GM23338 (cell line): ENCODE data around the gene FBXW7.

Experiments
- CREB1 ChIP-seq: fragments of 250-450 bp; sonication (Bioruptor Pico); IDR thresholded peaks from 2 replicates; pipeline ENCODE4 v1.5.0; 2020; ENCODE audit warnings: low read depth, mild to moderate bottlenecking, moderate library complexity
- EZH2 ChIP-seq: fragments of 200-600 bp; sonication (generic); IDR thresholded peaks from one replicate; pipeline ENCODE4 v1.8.0; 2017; ENCODE audit warnings: antibody characterized with exemption, mild to moderate bottlenecking, low read depth; ENCODE audit not compliant: unreplicated experiment
- EZH2phosphoT487 ChIP-seq: fragments of 200-600 bp; sonication (generic); IDR thresholded peaks from one replicate; pipeline ENCODE4 v1.8.1; 2018; ENCODE audit warnings: antibody characterized with exemption; ENCODE audit not compliant: unreplicated experiment
- JUNB ChIP-seq: IDR thresholded peaks from one replicate; pipeline ENCODE4 v1.6.1; 2016; ENCODE audit warnings: antibody characterized with exemption; ENCODE audit not compliant: unreplicated experiment
- NANOG ChIP-seq: IDR thresholded peaks from 2 replicates; pipeline ENCODE4 v1.6.1; 2016; ENCODE audit warnings: antibody characterized with exemption, borderline replicate concordance
- POLR2AphosphoS5 ChIP-seq: IDR thresholded peaks from 2 replicates; pipeline ENCODE4 v1.6.1; 2016; ENCODE audit warnings: antibody characterized with exemption, low read depth
- STAT1 ChIP-seq: IDR thresholded peaks from one replicate; pipeline ENCODE4 v1.6.1; 2016; ENCODE audit warnings: antibody characterized with exemption; ENCODE audit not compliant: unreplicated experiment
- ZNF114 ChIP-seq: fragments of 250-450 bp; sonication (Bioruptor Pico); IDR thresholded peaks from 2 replicates; pipeline ENCODE4 v1.5.0; 2020; ENCODE audit warnings: mild to moderate bottlenecking, moderate library complexity
- ZNF331 ChIP-seq: fragments of 250-450 bp; sonication (Bioruptor Pico); IDR thresholded peaks from 2 replicates; pipeline ENCODE4 v1.5.0; 2020; ENCODE audit warnings: low read depth, mild to moderate bottlenecking, moderate library complexity
- TF ChIP-seq, protein P1 (sequence below), 2 experiments: fragments of 200-600 bp in 1 of 2; sonication (generic) in 1 of 2; conservative IDR thresholded peaks; 2 replicates each; pipeline versions ENCODE4 v1.5.1 to v1.6.1; 2016 to 2017; ENCODE audit warnings: antibody characterized with exemption in 2 of 2, low read depth in 2 of 2, mild to moderate bottlenecking in 2 of 2, moderate library complexity in 1 of 2
- TF ChIP-seq, protein P2 (sequence below): IDR thresholded peaks from one replicate; pipeline ENCODE4 v1.6.1; 2018; ENCODE audit warnings: antibody characterized with exemption; ENCODE audit not compliant: unreplicated experiment
- TF ChIP-seq, protein P3 (sequence below): fragments of 250-450 bp; sonication (Bioruptor Pico); IDR thresholded peaks from 2 replicates; pipeline ENCODE4 v1.5.0; 2020; ENCODE audit warnings: mild to moderate bottlenecking, moderate library complexity
- TF ChIP-seq, protein P4 (sequence below): IDR thresholded peaks from 2 replicates; pipeline ENCODE4 v1.6.1; 2016; ENCODE audit warnings: antibody characterized with exemption

DNA sequence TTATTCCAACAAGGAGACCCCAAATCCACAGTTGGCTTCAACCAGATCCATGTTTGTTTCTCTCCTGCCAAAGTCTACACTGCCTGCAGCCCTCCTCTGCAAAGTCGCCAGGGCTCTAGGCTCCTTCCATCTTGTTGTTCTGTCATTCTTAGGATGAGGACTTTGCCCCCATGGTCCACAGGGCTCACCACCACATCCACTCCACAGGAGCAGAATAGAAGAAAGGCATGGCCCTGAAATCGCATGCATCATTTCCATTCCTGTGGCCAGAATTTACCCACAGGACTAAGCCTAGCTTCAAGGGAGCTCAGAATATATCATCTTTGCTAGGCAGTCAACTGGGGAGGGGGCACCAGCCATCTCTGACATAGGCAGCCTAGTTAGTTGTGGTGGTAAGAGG lies 254.7 kb downstream of the FBXW7 start:
- no peak for TF ChIP-seq POLR2AphosphoS5
- TF ChIP-seq, protein P1, sequence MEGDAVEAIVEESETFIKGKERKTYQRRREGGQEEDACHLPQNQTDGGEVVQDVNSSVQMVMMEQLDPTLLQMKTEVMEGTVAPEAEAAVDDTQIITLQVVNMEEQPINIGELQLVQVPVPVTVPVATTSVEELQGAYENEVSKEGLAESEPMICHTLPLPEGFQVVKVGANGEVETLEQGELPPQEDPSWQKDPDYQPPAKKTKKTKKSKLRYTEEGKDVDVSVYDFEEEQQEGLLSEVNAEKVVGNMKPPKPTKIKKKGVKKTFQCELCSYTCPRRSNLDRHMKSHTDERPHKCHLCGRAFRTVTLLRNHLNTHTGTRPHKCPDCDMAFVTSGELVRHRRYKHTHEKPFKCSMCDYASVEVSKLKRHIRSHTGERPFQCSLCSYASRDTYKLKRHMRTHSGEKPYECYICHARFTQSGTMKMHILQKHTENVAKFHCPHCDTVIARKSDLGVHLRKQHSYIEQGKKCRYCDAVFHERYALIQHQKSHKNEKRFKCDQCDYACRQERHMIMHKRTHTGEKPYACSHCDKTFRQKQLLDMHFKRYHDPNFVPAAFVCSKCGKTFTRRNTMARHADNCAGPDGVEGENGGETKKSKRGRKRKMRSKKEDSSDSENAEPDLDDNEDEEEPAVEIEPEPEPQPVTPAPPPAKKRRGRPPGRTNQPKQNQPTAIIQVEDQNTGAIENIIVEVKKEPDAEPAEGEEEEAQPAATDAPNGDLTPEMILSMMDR (conservative IDR thresholded peaks at IDR 0.05; ENCODE audit: low read depth in 2 of 2), result no peak
- no peak for TF ChIP-seq EZH2
- no peak for TF ChIP-seq EZH2phosphoT487
- no peak for TF ChIP-seq JUNB
- TF ChIP-seq, protein P2, sequence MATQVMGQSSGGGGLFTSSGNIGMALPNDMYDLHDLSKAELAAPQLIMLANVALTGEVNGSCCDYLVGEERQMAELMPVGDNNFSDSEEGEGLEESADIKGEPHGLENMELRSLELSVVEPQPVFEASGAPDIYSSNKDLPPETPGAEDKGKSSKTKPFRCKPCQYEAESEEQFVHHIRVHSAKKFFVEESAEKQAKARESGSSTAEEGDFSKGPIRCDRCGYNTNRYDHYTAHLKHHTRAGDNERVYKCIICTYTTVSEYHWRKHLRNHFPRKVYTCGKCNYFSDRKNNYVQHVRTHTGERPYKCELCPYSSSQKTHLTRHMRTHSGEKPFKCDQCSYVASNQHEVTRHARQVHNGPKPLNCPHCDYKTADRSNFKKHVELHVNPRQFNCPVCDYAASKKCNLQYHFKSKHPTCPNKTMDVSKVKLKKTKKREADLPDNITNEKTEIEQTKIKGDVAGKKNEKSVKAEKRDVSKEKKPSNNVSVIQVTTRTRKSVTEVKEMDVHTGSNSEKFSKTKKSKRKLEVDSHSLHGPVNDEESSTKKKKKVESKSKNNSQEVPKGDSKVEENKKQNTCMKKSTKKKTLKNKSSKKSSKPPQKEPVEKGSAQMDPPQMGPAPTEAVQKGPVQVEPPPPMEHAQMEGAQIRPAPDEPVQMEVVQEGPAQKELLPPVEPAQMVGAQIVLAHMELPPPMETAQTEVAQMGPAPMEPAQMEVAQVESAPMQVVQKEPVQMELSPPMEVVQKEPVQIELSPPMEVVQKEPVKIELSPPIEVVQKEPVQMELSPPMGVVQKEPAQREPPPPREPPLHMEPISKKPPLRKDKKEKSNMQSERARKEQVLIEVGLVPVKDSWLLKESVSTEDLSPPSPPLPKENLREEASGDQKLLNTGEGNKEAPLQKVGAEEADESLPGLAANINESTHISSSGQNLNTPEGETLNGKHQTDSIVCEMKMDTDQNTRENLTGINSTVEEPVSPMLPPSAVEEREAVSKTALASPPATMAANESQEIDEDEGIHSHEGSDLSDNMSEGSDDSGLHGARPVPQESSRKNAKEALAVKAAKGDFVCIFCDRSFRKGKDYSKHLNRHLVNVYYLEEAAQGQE, result no peak
- TF ChIP-seq CREB1 (CRISPR knock-in tag), result no peak
- TF ChIP-seq ZNF331 (CRISPR knock-in tag), result no peak
- TF ChIP-seq, protein P3, sequence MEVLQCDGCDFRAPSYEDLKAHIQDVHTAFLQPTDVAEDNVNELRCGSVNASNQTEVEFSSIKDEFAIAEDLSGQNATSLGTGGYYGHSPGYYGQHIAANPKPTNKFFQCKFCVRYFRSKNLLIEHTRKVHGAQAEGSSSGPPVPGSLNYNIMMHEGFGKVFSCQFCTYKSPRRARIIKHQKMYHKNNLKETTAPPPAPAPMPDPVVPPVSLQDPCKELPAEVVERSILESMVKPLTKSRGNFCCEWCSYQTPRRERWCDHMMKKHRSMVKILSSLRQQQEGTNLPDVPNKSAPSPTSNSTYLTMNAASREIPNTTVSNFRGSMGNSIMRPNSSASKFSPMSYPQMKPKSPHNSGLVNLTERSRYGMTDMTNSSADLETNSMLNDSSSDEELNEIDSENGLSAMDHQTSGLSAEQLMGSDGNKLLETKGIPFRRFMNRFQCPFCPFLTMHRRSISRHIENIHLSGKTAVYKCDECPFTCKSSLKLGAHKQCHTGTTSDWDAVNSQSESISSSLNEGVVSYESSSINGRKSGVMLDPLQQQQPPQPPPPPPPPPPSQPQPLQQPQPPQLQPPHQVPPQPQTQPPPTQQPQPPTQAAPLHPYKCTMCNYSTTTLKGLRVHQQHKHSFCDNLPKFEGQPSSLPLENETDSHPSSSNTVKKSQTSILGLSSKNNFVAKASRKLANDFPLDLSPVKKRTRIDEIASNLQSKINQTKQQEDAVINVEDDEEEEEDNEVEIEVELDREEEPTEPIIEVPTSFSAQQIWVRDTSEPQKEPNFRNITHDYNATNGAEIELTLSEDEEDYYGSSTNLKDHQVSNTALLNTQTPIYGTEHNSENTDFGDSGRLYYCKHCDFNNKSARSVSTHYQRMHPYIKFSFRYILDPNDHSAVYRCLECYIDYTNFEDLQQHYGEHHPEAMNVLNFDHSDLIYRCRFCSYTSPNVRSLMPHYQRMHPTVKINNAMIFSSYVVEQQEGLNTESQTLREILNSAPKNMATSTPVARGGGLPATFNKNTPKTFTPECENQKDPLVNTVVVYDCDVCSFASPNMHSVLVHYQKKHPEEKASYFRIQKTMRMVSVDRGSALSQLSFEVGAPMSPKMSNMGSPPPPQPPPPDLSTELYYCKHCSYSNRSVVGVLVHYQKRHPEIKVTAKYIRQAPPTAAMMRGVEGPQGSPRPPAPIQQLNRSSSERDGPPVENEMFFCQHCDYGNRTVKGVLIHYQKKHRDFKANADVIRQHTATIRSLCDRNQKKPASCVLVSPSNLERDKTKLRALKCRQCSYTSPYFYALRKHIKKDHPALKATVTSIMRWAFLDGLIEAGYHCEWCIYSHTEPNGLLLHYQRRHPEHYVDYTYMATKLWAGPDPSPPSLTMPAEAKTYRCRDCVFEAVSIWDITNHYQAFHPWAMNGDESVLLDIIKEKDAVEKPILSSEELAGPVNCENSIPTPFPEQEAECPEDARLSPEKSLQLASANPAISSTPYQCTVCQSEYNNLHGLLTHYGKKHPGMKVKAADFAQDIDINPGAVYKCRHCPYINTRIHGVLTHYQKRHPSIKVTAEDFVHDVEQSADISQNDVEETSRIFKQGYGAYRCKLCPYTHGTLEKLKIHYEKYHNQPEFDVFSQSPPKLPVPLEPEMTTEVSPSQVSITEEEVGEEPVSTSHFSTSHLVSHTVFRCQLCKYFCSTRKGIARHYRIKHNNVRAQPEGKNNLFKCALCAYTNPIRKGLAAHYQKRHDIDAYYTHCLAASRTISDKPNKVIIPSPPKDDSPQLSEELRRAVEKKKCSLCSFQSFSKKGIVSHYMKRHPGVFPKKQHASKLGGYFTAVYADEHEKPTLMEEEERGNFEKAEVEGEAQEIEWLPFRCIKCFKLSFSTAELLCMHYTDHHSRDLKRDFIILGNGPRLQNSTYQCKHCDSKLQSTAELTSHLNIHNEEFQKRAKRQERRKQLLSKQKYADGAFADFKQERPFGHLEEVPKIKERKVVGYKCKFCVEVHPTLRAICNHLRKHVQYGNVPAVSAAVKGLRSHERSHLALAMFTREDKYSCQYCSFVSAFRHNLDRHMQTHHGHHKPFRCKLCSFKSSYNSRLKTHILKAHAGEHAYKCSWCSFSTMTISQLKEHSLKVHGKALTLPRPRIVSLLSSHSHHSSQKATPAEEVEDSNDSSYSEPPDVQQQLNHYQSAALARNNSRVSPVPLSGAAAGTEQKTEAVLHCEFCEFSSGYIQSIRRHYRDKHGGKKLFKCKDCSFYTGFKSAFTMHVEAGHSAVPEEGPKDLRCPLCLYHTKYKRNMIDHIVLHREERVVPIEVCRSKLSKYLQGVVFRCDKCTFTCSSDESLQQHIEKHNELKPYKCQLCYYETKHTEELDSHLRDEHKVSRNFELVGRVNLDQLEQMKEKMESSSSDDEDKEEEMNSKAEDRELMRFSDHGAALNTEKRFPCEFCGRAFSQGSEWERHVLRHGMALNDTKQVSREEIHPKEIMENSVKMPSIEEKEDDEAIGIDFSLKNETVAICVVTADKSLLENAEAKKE (CRISPR knock-in tag), result no peak
- no peak for TF ChIP-seq ZNF114 (CRISPR knock-in tag)
- TF ChIP-seq, protein P4, sequence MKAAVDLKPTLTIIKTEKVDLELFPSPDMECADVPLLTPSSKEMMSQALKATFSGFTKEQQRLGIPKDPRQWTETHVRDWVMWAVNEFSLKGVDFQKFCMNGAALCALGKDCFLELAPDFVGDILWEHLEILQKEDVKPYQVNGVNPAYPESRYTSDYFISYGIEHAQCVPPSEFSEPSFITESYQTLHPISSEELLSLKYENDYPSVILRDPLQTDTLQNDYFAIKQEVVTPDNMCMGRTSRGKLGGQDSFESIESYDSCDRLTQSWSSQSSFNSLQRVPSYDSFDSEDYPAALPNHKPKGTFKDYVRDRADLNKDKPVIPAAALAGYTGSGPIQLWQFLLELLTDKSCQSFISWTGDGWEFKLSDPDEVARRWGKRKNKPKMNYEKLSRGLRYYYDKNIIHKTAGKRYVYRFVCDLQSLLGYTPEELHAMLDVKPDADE, result no peak
- no peak for TF ChIP-seq NANOG
- no peak for TF ChIP-seq STAT1
